Lower leg skin (tissue), 4 donors: Measurements from ENCODE around the gene CLASP1. TPM values are rescaled to one million over a fixed set of nuclear protein-coding genes. Genes with fewer than 3 reads are reported as not detected.

Experiments
- DNase-seq, 2 donors: peaks; one replicate each; pipeline ENCODE4 v3.0.0-alpha.2; 2019; ENCODE audit warnings: low spot score in 2 of 2
- H3K4me3 ChIP-seq: fragments of 200-600 bp; sonication (generic); 2 replicates; pipeline ENCODE4 v1.5.1; 2017; ENCODE audit warnings: mild to moderate bottlenecking, low read depth; ENCODE audit not compliant: poor library complexity, severe bottlenecking
- POLR2A ChIP-seq, 2 donors: fragments of 450-650 bp; IDR thresholded peaks; one replicate each; pipeline ENCODE4 v1.6.1; 2016 to 2017; ENCODE audit warnings: antibody characterized with exemption in 2 of 2, mild to moderate bottlenecking in 1 of 2, moderate library complexity in 1 of 2
- WGBS, 2 donors: methylation state at CpG; one replicate each; pipeline ENCODE4 v1.1.5; 2018; 5-methylcytosine and 5-hydroxymethylcytosine counted together
- intact Hi-C: fragments of 100-400 bp; cut with DNase I; formaldehyde crosslinking; loops from one replicate; pipeline ENCODE4 v1.15.0; 2023; ENCODE audit warnings: low total_unique reads
- total RNA-seq, 4 donors: library from RNA; depleted of rRNA; stranded (reverse); fragments of >200 nt; gene quantifications; one replicate each; pipeline ENCODE4 v1.1.0, GENCODE V29; 2016
- TF ChIP-seq, protein P1 (sequence below), 3 donors: fragments of 450-650 bp; IDR thresholded peaks; one replicate each; pipeline ENCODE4 v1.5.1; 2016; ENCODE audit warnings: antibody characterized with exemption in 3 of 3, mild to moderate bottlenecking in 3 of 3, moderate library complexity in 2 of 3

Gene CLASP1
- total RNA-seq, 4 donors from 2014 or later, result 56.8 to 88.4 (median 69.0) TPM

DNA sequence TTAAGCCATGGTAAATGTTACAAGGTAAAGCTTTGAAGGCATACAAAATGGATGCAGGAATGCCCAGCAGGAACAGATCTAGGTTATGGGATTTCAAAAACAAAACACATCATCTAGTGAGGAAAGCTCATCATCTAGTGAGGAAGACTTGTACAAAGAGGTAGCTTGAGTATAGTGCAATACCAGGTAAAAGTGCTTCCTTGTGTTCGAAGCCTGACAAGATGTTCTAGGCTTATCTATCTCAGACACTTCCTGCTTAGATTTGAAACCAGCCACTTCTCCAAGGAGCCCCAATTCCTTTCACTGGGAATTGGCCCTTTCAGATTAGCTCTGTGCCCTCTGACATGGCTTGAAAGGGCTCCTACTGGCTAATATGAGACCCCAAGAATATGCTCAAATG, 73.0 kb downstream of the CLASP1 start:
- TF ChIP-seq, protein P1, sequence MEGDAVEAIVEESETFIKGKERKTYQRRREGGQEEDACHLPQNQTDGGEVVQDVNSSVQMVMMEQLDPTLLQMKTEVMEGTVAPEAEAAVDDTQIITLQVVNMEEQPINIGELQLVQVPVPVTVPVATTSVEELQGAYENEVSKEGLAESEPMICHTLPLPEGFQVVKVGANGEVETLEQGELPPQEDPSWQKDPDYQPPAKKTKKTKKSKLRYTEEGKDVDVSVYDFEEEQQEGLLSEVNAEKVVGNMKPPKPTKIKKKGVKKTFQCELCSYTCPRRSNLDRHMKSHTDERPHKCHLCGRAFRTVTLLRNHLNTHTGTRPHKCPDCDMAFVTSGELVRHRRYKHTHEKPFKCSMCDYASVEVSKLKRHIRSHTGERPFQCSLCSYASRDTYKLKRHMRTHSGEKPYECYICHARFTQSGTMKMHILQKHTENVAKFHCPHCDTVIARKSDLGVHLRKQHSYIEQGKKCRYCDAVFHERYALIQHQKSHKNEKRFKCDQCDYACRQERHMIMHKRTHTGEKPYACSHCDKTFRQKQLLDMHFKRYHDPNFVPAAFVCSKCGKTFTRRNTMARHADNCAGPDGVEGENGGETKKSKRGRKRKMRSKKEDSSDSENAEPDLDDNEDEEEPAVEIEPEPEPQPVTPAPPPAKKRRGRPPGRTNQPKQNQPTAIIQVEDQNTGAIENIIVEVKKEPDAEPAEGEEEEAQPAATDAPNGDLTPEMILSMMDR (IDR thresholded peaks at IDR 0.05), result no peak
- no peak overlapping the region for H3K4me3 ChIP-seq
- DNase-seq, result no peak
- 90 to 93% methylated on average over 1 of the region's 1 CpG for WGBS, 2 donors
- intact Hi-C loops, result no loop called here

DNA sequence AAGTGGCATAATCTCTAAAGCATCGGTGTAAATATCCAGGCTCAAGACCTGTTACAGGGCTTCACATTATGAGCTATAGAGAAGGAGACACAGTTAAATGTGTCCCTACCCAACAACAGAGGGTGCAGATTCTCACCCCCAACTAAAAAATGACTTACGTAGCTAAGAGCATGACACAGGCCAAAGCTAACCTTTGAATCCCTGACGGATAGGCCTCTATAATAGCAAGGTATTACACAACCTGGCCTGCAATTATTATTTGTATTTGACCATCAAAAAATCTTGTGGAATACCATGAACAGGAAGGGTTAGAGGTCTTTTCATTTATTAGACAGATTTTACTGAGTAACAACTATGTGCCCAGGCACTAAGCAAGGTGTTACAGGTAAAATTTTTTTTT, 73.5 kb downstream of the CLASP1 start:
- WGBS, 2 donors, result 96 to 99% methylated on average over 3 of the region's 3 CpGs
- H3K4me3 ChIP-seq, result no peak overlapping the region
- TF ChIP-seq, protein P1 (IDR thresholded peaks at IDR 0.05), result no peak
- TF ChIP-seq POLR2A (IDR thresholded peaks at IDR 0.05), result no peak
- intact Hi-C loops, result no loop called here
- no peak for DNase-seq

GRCh38 chr2:121570667-121571055, 78.6 kb downstream of the CLASP1 start:
- 39 to 43% methylated on average over 2 of the region's 2 CpGs for WGBS, 2 donors
- intact Hi-C loops, result no loop called here
- no peak for DNase-seq
- TF ChIP-seq, protein P1 (IDR thresholded peaks at IDR 0.05), result no peak
- no peak for TF ChIP-seq POLR2A (IDR thresholded peaks at IDR 0.05)
- H3K4me3 ChIP-seq, result no peak overlapping the region

GRCh38 chr2:121570036-121570666, 79.1 kb downstream of the CLASP1 start:
- intact Hi-C loops, result no loop called here
- no peak for DNase-seq
- WGBS, 2 donors, result 74 to 82% methylated on average over 2 of the region's 2 CpGs
- TF ChIP-seq, protein P1 (IDR thresholded peaks at IDR 0.05), result no peak
- no peak for TF ChIP-seq POLR2A (IDR thresholded peaks at IDR 0.05)
- H3K4me3 ChIP-seq, result no peak overlapping the region

GRCh38 chr2:121567957-121568409, 81.3 kb downstream of the CLASP1 start:
- 65 to 82% methylated on average over 4 of the region's 4 CpGs for WGBS, 2 donors
- no peak for TF ChIP-seq POLR2A (IDR thresholded peaks at IDR 0.05)
- TF ChIP-seq, protein P1 (IDR thresholded peaks at IDR 0.05), result no peak
- DNase-seq, result no peak
- intact Hi-C loops, result no loop called here
- H3K4me3 ChIP-seq, result no peak overlapping the region

GRCh38 chr2:121567452-121567851, 81.8 kb downstream of the CLASP1 start:
- no peak overlapping the region for H3K4me3 ChIP-seq
- WGBS, 2 donors, result 81 to 86% methylated on average over 7 of the region's 7 CpGs

More at GRCh38 chr2:121567452-121567851, 81.8 kb downstream of the CLASP1 start:
- DNase-seq, result no peak
- intact Hi-C loops, result no loop called here
- no peak for TF ChIP-seq POLR2A (IDR thresholded peaks at IDR 0.05)
- TF ChIP-seq, protein P1 (IDR thresholded peaks at IDR 0.05), result no peak
